GM23248 (cell line): ENCODE data around the gene AAK1.
"Not testable (repeated sequence)": the region's sequence is repeated elsewhere in the genome, so short reads cannot be mapped to it uniquely, and the experiment has no call there.

Experiments used
- EZH2 ChIP-seq: fragments of 200-600 bp; sonication (generic); IDR thresholded peaks from 2 replicates; pipeline ENCODE4 v1.6.1; 2018; ENCODE audit warnings: antibody characterized with exemption, mild to moderate bottlenecking; ENCODE audit not compliant: insufficient read depth, poor library complexity, severe bottlenecking
- EZH2phosphoT487 ChIP-seq: fragments of 200-600 bp; sonication (generic); IDR thresholded peaks from 2 replicates; pipeline ENCODE4 v1.6.1; 2018; ENCODE audit warnings: antibody characterized with exemption, moderate library complexity, mild to moderate bottlenecking, low read depth; ENCODE audit not compliant: insufficient read depth

GRCh38 chr2:69622805-69623204, 20.7 kb downstream of the AAK1 start:
- not testable (repeated sequence) for TF ChIP-seq EZH2, EZH2phosphoT487
